HG02763 (cell line): Measurements from ENCODE around the gene NTM.

Experiments used
- ATAC-seq: cut with Tn5 transposase; IDR thresholded peaks from one replicate; pipeline ENCODE4 v1.9.1; 2021; ENCODE audit warnings: mild to moderate bottlenecking, moderate library complexity; ENCODE audit not compliant: unreplicated experiment

NTM gene

GRCh38 chr11:132257871-132258270, 887.5 kb downstream of the NTM start:
- ATAC-seq = no peak

GRCh38 chr11:132258875-132259274, 888.5 kb downstream of the NTM start:
- ATAC-seq = no peak

- no peak for ATAC-seq
Observed at GRCh38 chr11:132260636-132261035, 890.2 kb downstream of the NTM start.

- ATAC-seq = no peak
Observed at GRCh38 chr11:132263241-132263640, 892.8 kb downstream of the NTM start.

GRCh38 chr11:132263875-132264274, 893.5 kb downstream of the NTM start:
- no peak for ATAC-seq

GRCh38 chr11:132264616-132265015, 894.2 kb downstream of the NTM start:
- ATAC-seq = no peak

GRCh38 chr11:132278801-132279574, 908.6 kb downstream of the NTM start:
- no peak for ATAC-seq

GRCh38 chr11:132284048-132284447, 913.6 kb downstream of the NTM start:
- ATAC-seq = no peak

- no peak for ATAC-seq
Observed at GRCh38 chr11:132284611-132285010, 914.2 kb downstream of the NTM start.

- ATAC-seq = no peak
Observed at GRCh38 chr11:132285631-132286030, 915.2 kb downstream of the NTM start.

GRCh38 chr11:132286106-132286505, 915.7 kb downstream of the NTM start:
- no peak for ATAC-seq

GRCh38 chr11:132288036-132288435, 917.6 kb downstream of the NTM start:
- ATAC-seq = no peak

GRCh38 chr11:132289590-132290256, 919.3 kb downstream of the NTM start:
- no peak for ATAC-seq

- no peak for ATAC-seq
Observed at GRCh38 chr11:132293586-132293985, 923.2 kb downstream of the NTM start.

GRCh38 chr11:132296946-132297610, 926.7 kb downstream of the NTM start:
- no peak for ATAC-seq

- ATAC-seq = no peak
Observed at GRCh38 chr11:132298357-132298756, 927.9 kb downstream of the NTM start.

GRCh38 chr11:132300283-132300682, 929.9 kb downstream of the NTM start:
- ATAC-seq = no peak

- ATAC-seq = no peak
Observed at GRCh38 chr11:132301465-132301864, 931.0 kb downstream of the NTM start.

GRCh38 chr11:132301900-132302299, 931.5 kb downstream of the NTM start:
- ATAC-seq = no peak

GRCh38 chr11:132307309-132308020, 937.0 kb downstream of the NTM start:
- ATAC-seq = no peak
